Lower lobe of right lung (tissue), 2 donors: Measurements from ENCODE around the gene ACSM3. TPM values are rescaled to one million over a fixed set of nuclear protein-coding genes. Genes with fewer than 3 reads are reported as not detected.
"Not testable (repeated sequence)": the region's sequence is repeated elsewhere in the genome, so short reads cannot be mapped to it uniquely, and the experiment has no call there.

Source experiments
- ATAC-seq, 2 donors: fragments of 200-7000 bp; cut with Tn5 transposase; one replicate each; pipeline ENCODE4 v1.9.1; 2020 to 2022; ENCODE audit warnings: mild to moderate bottlenecking in 2 of 2, moderate library complexity in 2 of 2
- DNase-seq: peaks from one replicate; pipeline ENCODE4 v3.0.0-alpha.2; 2020
- H3K27ac ChIP-seq: fragments of 200-600 bp; one replicate; pipeline ENCODE4 v1.8.0; 2022
- H3K27me3 ChIP-seq: fragments of 200-600 bp; one replicate; pipeline ENCODE4 v1.8.0; 2022; ENCODE audit warnings: low read depth
- H3K36me3 ChIP-seq: fragments of 200-600 bp; one replicate; pipeline ENCODE4 v1.8.0; 2022; ENCODE audit warnings: mild to moderate bottlenecking
- H3K4me1 ChIP-seq: fragments of 200-600 bp; one replicate; pipeline ENCODE4 v1.8.0; 2022
- H3K4me3 ChIP-seq: fragments of 200-600 bp; one replicate; pipeline ENCODE4 v1.8.0; 2022; ENCODE audit warnings: mild to moderate bottlenecking
- H3K9me3 ChIP-seq: fragments of 200-600 bp; one replicate; pipeline ENCODE4 v1.8.0; 2022
- CTCF ChIP-seq: fragments of 200-600 bp; IDR thresholded peaks from one replicate; pipeline ENCODE4 v1.8.0; 2022; ENCODE audit warnings: antibody characterized with exemption, mild to moderate bottlenecking
- intact Hi-C: fragments of 100-400 bp; cut with DNase I; formaldehyde crosslinking; loops from one replicate; pipeline ENCODE4 v1.11.0; 2022
- total RNA-seq: library from RNA; stranded (reverse); fragmentation: NEBNext Ultra II Directional; extraction: Animal tissue kit (Norgen Biotek cat#: 25700); gene quantifications from one replicate; pipeline ENCODE4 v1.2.1, GENCODE V29; 2021
- donor health status: DM: no; HTN: yes; CAD: no; lungs with severe emphysema.

The ACSM3 gene
- total RNA-seq, 1 donor from 2014 or later, result 25.2 TPM

GRCh38 chr16:20761175-20761574 is 2.6 kb upstream of the ACSM3 start:
- Histone ChIP-seq H3K27ac (no peak overlapping the region), H3K36me3 (no peaks in the 10 kb centered on the region), H3K4me3 (no peak overlapping the region), H3K4me1 (peaks cover 11% of the 10 kb centered on the region), H3K9me3 (no peaks in the 10 kb centered on the region), H3K27me3 (no peaks in the 10 kb centered on the region)
- no peak for TF ChIP-seq CTCF
- DNase-seq (no peak), ATAC-seq (no peak)
- intact Hi-C loops, result no loop called here

- intact Hi-C loops, result no loop called here
- no peak for TF ChIP-seq CTCF
- H3K4me1 ChIP-seq, result peaks cover 11% of the 10 kb centered on the region
- no peaks in the 10 kb centered on the region for H3K9me3 ChIP-seq
- DNase-seq (no peak), ATAC-seq (no peak)
- peak overlapping the region; percentile 53 for H3K4me3 ChIP-seq
- no peaks in the 10 kb centered on the region for H3K36me3 ChIP-seq
- peak overlapping the region; percentile 83 for H3K27ac ChIP-seq
- H3K27me3 ChIP-seq, result no peaks in the 10 kb centered on the region
Observed at GRCh38 chr16:20762404-20763123, 1.2 kb upstream of the ACSM3 start.

GRCh38 chr16:20764448-20764847 is 634 bp downstream of the ACSM3 start:
- H3K9me3 ChIP-seq, H3K27me3 ChIP-seq, intact Hi-C loops, H3K36me3 ChIP-seq, DNase-seq: not testable (repeated sequence)
- Histone ChIP-seq H3K4me1 (peaks cover 11% of the 10 kb centered on the region), H3K4me3 (peak overlapping the region; percentile 1), H3K27ac (peak overlapping the region; percentile 83)
- peak; percentile 50 to 65 for ATAC-seq

- H3K36me3 ChIP-seq, result no peaks in the 10 kb centered on the region
- H3K9me3 ChIP-seq, result no peaks in the 10 kb centered on the region
- no peaks in the 10 kb centered on the region for H3K27me3 ChIP-seq
- peaks cover 11% of the 10 kb centered on the region for H3K4me1 ChIP-seq
- TF ChIP-seq CTCF, result no peak
- no peak overlapping the region for H3K27ac ChIP-seq
- ATAC-seq, result no peak
- intact Hi-C loops, result no loop called here
- H3K4me3 ChIP-seq, result no peak overlapping the region
- DNase-seq, result no peak
Observed at GRCh38 chr16:20765732-20766131, 1.9 kb downstream of the ACSM3 start.

- no peak overlapping the region for H3K4me3 ChIP-seq
- H3K36me3 ChIP-seq, result no peaks in the 10 kb centered on the region
- no peaks in the 10 kb centered on the region for H3K9me3 ChIP-seq
- DNase-seq, result no peak
- TF ChIP-seq CTCF, result no peak
- peaks cover 11% of the 10 kb centered on the region for H3K4me1 ChIP-seq
- no peak for ATAC-seq
- no peaks in the 10 kb centered on the region for H3K27me3 ChIP-seq
- H3K27ac ChIP-seq, result no peak overlapping the region
- intact Hi-C loops, result no loop called here
Observed at GRCh38 chr16:20766294-20766693, 2.5 kb downstream of the ACSM3 start.

- no peaks in the 10 kb centered on the region for H3K36me3 ChIP-seq
- intact Hi-C loops, result no loop called here
- no peak overlapping the region for H3K4me3 ChIP-seq
- peaks cover 11% of the 10 kb centered on the region for H3K4me1 ChIP-seq
- no peaks in the 10 kb centered on the region for H3K9me3 ChIP-seq
- ATAC-seq, result no peak
- H3K27ac ChIP-seq, result no peak overlapping the region
- no peak for TF ChIP-seq CTCF
- no peaks in the 10 kb centered on the region for H3K27me3 ChIP-seq
- no peak for DNase-seq
Observed at GRCh38 chr16:20767577-20767976, 3.8 kb downstream of the ACSM3 start.
